Ascending aorta (tissue), 2 donors: ENCODE data around the gene RANBP9. TPM values are rescaled to one million over a fixed set of nuclear protein-coding genes. Genes with fewer than 3 reads are reported as not detected.

Experiments used
- DNase-seq, 2 donors: peaks; one replicate each; pipeline ENCODE4 v3.0.0-alpha.2; 2019; ENCODE audit warnings: low spot score in 2 of 2
- H3K27ac ChIP-seq, 2 donors: fragments of 200-600 bp; sonication (generic); one replicate each; pipeline ENCODE4 v1.5.1; 2016 to 2017; ENCODE audit warnings: mild to moderate bottlenecking in 1 of 2
- H3K27me3 ChIP-seq: fragments of 200-600 bp; sonication (generic); one replicate; pipeline ENCODE4 v1.5.1; 2017
- H3K36me3 ChIP-seq, 2 donors: fragments of 200-600 bp; sonication (generic); one replicate each; pipeline ENCODE4 v1.5.1; 2016
- H3K4me1 ChIP-seq, 2 donors: fragments of 200-600 bp; sonication (generic); one replicate each; pipeline ENCODE4 v1.5.1; 2016 to 2017; ENCODE audit warnings: mild to moderate bottlenecking in 1 of 2
- H3K4me3 ChIP-seq, 2 donors: fragments of 200-600 bp; sonication (generic); one replicate each; pipeline ENCODE4 v1.5.1; 2016 to 2017; ENCODE audit warnings: mild to moderate bottlenecking in 1 of 2
- H3K9me3 ChIP-seq, 2 donors: fragments of 200-600 bp; sonication (generic); one replicate each; pipeline ENCODE4 v1.5.1; 2016
- CTCF ChIP-seq, 3 experiments: fragments of 200-600 bp in 2 of 3; fragments of 450-650 bp in 1 of 3; sonication (generic) in 2 of 3; IDR thresholded peaks; one replicate each; pipeline ENCODE4 v1.5.1; 2016 to 2019; ENCODE audit warnings: antibody characterized with exemption in 3 of 3, mild to moderate bottlenecking in 1 of 3, moderate library complexity in 1 of 3
- intact Hi-C: fragments of 100-400 bp; cut with DNase I; formaldehyde crosslinking; loops from one replicate; pipeline ENCODE4 v1.15.1; 2023
- total RNA-seq: library from RNA; depleted of rRNA; stranded (reverse); fragments of >200 nt; gene quantifications from one replicate; pipeline ENCODE4 v1.1.0, GENCODE V29; 2016

The RANBP9 gene
- total RNA-seq, 1 donor from 2014 or later: 26.3 TPM

GRCh38 chr6:13576017-13576416 lies 135.6 kb downstream of the RANBP9 start:
- intact Hi-C loops: no loop called here
- no peak overlapping the region for H3K27ac ChIP-seq

GRCh38 chr6:13575377-13575775 lies 136.3 kb downstream of the RANBP9 start:
- H3K4me3 ChIP-seq: peak overlapping the region; percentile 78 to 80
- H3K9me3 ChIP-seq: no peaks in the 10 kb centered on the region
- TF ChIP-seq CTCF (IDR thresholded peaks at IDR 0.05): peak in 2 of 3 experiments; percentile 75 to 77
- H3K27ac ChIP-seq: peak overlapping the region; percentile 88 to 93
- peaks cover 0 to 3% of the 10 kb centered on the region in 2 donors for H3K4me1 ChIP-seq
- no peaks in the 10 kb centered on the region for H3K27me3 ChIP-seq
- intact Hi-C loops: loop anchor here (1.0 to 2.0 kb wide), 4 partner anchors 137 to 239 kb away; no protein-coding TSS in a partner anchor
- DNase-seq: no peak
- H3K36me3 ChIP-seq: peaks cover 0 to 9% of the 10 kb centered on the region in 2 donors

More at GRCh38 chr6:13576017-13576416, 135.6 kb downstream of the RANBP9 start:
- Histone ChIP-seq H3K4me1 (peaks cover 0 to 3% of the 10 kb centered on the region in 2 donors), H3K9me3 (no peaks in the 10 kb centered on the region), H3K27me3 (no peaks in the 10 kb centered on the region), H3K4me3 (no peak overlapping the region), H3K36me3 (peaks cover 0 to 12% of the 10 kb centered on the region in 2 donors)
- DNase-seq: no peak
- TF ChIP-seq CTCF (IDR thresholded peaks at IDR 0.05): no peak

GRCh38 chr6:13574571-13575376 lies 136.9 kb downstream of the RANBP9 start, which contains the start of gene SIRT5:
TSS of gene SIRT5 (plus strand) at chr6:13574601. CDS start at chr6:13584111, 9,510 bp downstream.
- Histone ChIP-seq H3K36me3 (peaks cover 0 to 3% of the 10 kb centered on the region in 2 donors), H3K4me1 (peaks cover 0 to 3% of the 10 kb centered on the region in 2 donors), H3K9me3 (no peaks in the 10 kb centered on the region), H3K4me3 (peak within 1 kb of the TSS; percentile 78 to 80), H3K27ac (peak within 1 kb of the TSS; percentile 88 to 93), H3K27me3 (no peaks in the 10 kb centered on the region)
- intact Hi-C loops: loop anchor here (1.0 to 5.0 kb wide), 6 partner anchors 41 to 238 kb away; partner anchors contain the start of genes GFOD1 and NOL7
- TF ChIP-seq CTCF (IDR thresholded peaks at IDR 0.05): peak in 1 of 3 experiments; percentile 71
- peak; percentile 20 to 87 for DNase-seq

- Histone ChIP-seq H3K27me3 (no peaks in the 10 kb centered on the region), H3K4me1 (peaks cover 0 to 3% of the 10 kb centered on the region in 2 donors), H3K4me3 (peak overlapping the region; percentile 78 to 80), H3K27ac (peak overlapping the region; percentile 88 to 93), H3K9me3 (no peaks in the 10 kb centered on the region), H3K36me3 (no peaks in the 10 kb centered on the region)
- DNase-seq: peak; percentile 72 to 93
- TF ChIP-seq CTCF (IDR thresholded peaks at IDR 0.05): peak in 2 of 3 experiments; percentile 54 to 56
- intact Hi-C loops: loop anchor here (1.0 to 5.0 kb wide), 5 partner anchors 41 to 193 kb away; partner anchors contain the start of genes GFOD1 and NOL7
Measured at GRCh38 chr6:13574149-13574570, 137.5 kb downstream of the RANBP9 start.

GRCh38 chr6:13573669-13574110 lies 137.9 kb downstream of the RANBP9 start:
- Histone ChIP-seq H3K4me1 (peaks cover 0 to 3% of the 10 kb centered on the region in 2 donors), H3K27me3 (no peaks in the 10 kb centered on the region), H3K4me3 (peak overlapping the region; percentile 78 to 80), H3K27ac (peak overlapping the region; percentile 88 to 93), H3K9me3 (no peaks in the 10 kb centered on the region), H3K36me3 (no peaks in the 10 kb centered on the region)
- no peak for TF ChIP-seq CTCF (IDR thresholded peaks at IDR 0.05)
- intact Hi-C loops: loop anchor here (1.0 to 5.0 kb wide), 5 partner anchors 42 to 193 kb away; partner anchors contain the start of genes GFOD1 and NOL7
- peak in 1 of 2 donors; percentile 78 for DNase-seq
